Skin of body (tissue), 2 donors: ENCODE measurements around the gene ALDH7A1. TPM values are rescaled to one million over a fixed set of nuclear protein-coding genes. Genes with fewer than 3 reads are reported as not detected.
"Not testable (repeated sequence)": the region's sequence is repeated elsewhere in the genome, so short reads cannot be mapped to it uniquely, and the experiment has no call there.

Experiments
- DNase-seq: peaks from one replicate; lab custom pipeline; 2025; lab: John Stamatoyannopoulos, UW
- total RNA-seq: library from RNA; depleted of rRNA; stranded (reverse); fragments of >200 nt; gene quantifications from one replicate; pipeline ENCODE4 v1.2.3, GENCODE V29; 2014

Gene ALDH7A1
- total RNA-seq, 1 donor from 2014 or later: 54.3 TPM

DNA sequence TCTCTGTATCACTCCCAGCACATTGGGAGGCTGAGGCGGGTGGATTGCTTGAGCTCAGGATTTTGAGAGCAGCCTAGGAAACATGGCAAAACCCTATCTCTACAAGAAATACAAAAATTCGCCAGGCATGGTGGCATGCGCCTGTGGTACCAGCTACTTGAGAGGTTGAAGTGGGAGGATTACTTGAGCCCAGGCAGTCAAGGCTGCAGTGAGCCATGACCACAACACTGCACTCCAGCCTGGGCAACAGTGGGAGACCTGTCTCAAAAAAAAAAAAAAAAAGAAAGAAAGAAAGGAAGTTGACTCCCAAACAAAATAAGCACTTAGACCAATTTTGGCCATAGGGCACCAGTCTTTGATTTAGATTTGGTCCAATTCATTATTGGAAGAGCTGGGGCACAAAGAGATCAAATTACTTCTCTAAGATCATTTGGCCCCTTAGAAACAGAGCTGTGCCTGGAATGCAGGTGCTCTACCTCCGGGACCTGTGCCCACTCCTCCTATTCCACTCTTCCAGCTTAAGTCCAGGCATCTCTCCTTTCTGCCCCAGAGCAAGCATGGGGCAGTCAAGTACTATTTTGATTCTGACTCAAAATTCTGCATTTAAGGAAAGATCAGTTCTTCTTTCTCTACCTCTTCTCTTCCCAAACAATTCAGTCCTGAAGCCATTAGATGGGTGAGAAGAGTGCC, 59.0 kb downstream of the ALDH7A1 start:
- no peak for DNase-seq

DNA sequence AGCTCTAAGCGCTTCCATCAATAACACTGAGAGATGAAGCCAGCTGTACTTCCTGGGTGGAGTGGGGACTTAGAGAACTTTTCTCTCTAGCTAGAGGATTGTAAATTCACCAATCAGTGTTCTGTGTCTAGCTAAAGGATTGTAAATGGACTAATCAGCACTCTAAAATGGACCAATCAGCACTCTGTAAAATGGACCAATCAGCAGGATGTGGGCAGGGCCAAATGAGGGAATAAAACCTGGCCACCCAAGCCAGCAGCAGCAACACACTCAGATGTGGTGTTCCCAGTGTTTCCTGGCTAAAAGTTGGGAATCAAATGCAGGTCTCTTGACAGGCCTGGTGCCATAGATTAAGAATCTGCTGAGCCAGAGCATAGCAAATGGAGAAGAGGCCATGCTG, 60.5 kb downstream of the ALDH7A1 start:
- no peak for DNase-seq

DNA sequence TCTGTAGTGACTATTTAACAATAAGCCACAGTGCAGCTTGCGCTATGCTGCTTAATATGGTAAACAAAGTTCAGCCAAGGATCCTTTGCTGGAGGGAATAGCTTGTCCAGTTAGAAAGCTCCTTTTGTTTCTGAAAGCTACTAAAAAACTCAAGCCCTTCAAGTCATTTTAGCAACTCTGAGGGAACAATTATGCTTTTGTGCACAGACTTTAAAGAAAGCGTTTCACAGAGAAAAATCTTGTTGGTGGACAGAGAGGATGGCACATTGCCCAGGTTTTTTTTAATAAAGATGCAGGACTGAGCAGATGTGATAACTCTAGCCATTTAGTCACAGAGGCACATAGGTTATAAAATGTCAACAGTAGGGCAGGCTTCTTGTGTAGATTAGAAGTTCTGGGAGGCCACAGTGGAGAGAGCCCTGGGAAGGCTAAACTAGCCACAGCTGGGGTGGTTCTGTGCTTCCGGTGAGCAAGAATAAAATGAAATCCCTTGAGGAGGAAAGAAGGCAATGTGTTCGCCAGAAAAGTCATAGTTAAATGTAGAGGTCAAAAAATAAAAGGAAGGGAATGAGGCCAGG, 63.4 kb downstream of the ALDH7A1 start:
- DNase-seq: peak; percentile 55

DNA sequence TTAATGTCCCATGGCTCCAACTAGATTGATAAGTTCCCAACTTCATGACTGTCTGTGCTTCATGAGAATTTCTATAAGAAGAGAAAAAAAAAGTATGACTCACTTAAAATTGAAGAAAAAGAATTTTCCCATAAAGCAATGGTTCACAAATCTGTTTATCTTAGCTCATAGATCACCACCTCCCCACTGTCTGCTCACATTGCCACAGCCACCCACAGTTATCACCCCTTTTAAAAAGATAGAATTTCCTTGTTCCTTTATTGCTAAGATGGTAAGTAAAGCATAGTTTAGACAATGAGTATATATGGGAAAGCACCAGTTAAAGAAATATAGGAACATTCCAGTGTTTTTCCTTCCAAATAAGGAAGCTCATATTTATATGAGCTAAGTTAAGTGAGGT, 67.1 kb downstream of the ALDH7A1 start:
- DNase-seq: no peak

DNA sequence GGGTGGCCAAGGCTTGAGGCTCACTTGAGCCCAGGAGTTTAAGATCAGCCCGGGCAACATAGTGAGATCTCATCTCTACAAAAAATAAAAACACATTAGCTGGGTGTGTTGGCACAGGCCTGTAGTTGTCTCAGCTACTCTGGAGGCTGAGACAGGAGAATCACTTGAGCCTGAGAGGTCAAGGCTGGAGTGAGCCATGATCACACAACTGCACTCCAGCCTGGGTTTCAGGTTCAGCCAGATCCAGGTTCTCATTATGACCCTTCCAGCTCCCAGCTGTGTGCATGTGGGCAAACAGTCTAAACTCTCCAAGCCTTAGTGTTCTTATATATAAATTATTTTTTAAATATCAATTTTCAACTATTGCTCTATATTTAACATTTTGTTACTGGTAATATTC, 67.9 kb downstream of the ALDH7A1 start:
- no peak for DNase-seq

DNA sequence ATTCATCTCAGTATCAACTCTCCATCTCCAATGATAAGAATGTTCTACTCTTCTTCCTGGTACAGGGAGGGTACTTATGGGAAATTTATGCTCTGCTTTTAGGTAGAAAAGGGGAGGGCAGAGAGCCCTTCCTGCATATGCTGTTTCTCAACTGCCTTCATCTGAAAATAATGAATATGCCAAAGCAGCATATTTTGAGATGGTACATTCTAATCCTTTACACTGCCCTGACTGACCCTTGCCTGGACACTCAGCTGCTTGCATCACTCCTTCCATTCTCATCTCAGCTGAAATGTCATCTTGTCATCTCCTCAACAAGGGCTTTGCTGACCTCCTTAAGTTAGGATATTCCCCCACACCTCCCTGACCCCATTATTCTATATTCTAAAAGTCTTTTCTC, 68.5 kb downstream of the ALDH7A1 start:
- no peak for DNase-seq

DNA sequence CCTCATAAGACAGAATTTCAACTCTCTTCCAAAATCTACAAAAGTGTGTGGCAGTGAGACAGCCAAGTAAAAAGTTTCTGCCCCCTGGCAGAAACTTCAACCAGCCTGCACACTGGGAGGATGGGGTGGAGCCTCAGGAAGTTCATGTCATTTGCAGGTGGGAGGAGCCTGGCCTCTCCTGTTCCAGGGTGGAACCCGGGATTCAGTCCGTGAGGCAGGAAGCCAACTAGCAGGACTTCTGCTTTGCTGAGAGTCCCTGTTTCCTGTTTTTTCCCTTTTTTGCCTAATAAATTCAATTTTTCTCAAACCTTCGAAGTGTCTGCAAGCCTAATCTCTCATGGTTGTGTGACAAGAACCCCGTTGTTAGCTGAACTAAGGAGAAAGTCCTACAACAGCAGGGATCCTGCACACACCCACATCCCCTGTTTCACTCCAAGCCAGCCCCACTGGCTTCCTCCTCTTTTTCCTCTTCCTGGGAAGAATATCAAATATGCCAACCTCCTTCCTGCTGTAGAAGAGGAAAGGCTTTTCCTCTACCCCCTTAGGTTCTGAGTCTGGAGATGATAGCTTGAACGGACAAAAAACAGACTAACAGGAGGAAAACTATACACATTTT, 69.3 kb downstream of the ALDH7A1 start:
- DNase-seq: no peak

DNA sequence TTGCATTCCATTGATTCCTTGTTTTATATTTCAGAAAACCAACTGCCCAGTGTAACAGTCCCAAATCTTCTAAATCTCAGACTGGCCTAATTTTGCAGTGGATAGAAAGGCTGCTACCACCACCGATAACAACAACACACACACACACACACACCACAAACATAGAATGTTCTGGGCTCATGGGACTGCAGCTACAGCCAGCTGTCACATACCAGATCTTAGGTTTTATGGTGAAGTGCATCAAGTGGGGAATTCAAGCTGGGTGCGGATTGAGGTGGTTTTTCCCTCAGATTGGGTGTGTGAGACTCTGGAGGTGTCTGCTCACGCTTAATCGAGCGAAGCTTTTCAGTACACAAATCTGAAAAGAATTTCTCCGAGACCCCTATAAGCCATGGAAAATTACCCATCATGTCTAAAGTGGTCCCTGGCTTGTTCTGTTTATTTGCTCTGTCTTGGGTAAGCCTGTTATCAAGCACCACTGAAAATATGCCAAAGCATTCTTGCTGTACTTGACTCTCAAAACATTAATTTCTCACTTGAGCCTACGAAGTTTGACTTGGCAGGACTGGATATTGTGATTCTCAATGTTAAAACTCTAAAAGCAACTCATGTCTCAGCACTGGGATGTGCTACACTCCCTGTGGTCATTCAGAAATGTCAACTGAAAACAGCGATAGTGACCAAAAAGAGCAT, 71.1 kb downstream of the ALDH7A1 start:
- no peak for DNase-seq

DNA sequence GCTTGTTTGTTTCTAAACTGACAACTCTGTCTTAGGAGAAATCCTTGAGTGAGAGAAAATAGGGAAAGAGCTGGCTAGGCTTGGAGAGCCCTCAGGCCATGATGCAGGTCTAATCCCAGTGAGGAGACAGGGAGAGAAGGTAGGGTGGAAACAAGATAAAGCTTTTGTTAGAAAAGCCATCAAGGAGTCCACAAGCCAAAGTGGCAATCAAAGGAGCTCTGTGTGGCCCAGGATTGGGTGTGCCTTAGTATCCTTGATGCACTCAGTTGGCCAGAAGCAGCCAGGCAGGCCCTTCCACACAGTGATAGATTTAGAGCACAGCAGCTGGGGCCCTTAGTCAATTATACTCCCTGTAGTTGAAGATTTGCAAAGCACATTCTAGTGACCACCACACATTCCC, 73.9 kb downstream of the ALDH7A1 start:
- no peak for DNase-seq

DNA sequence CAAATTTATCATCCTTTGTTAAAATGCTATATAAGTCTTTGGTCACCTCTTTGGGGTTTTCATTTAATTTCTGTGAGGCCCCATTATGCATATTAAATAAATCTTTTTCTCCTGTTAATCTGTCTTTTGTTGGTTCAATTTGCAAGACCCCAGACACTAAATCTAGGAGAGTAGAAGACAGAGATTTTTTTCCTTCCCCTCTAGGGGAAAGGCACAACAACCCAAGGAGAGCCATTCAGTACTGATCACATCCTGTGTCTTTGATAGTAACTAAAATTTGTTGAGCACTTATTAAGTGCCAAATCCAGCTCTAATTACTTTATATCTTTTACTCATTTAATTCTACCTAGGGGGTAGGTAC, 74.4 kb downstream of the ALDH7A1 start:
- DNase-seq: no peak

DNA sequence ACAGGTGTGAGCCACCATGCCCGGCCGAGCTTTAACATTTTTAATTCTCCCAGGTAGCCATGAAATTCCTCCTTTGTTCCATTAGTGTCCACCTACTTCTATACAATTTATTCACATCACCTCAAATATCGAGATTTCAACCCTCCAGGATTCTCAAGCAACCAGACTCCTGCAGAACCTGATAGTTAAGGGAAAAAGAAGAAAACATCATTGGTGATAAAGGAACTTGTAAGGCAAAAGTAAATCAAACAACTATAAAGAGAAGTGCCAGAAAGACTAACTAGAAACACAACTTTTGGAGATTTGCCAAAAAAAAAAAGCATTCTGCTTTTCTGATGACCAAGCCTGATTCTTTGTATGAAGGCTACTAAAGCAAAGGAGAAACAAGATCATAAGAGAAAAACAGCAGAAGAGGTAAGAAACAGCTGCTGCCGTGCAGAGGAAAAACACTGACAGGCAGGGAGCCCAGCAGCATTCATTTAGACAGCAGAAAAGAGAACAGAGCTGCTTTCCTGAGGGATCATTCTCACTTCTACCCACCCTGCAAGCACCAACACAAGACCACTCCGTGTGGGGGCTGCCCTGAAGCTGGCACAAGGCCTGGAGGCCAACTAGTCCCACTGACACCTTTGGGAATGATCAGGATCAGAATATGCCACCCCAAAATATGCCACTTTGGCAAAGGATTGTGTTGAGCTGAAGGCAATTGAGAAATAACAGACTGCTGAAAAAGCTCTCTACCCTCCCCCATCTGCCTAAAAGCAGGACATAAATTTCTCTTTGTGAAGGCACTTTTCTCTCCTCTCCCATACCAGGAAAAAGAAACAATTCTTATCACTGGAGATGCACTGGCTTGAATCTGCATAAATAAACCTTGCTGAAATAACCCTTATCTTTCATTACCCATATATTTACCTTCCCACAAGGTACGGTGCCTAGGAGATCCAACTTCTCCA, 75.1 kb downstream of the ALDH7A1 start:
- peak; percentile 54 for DNase-seq

DNA sequence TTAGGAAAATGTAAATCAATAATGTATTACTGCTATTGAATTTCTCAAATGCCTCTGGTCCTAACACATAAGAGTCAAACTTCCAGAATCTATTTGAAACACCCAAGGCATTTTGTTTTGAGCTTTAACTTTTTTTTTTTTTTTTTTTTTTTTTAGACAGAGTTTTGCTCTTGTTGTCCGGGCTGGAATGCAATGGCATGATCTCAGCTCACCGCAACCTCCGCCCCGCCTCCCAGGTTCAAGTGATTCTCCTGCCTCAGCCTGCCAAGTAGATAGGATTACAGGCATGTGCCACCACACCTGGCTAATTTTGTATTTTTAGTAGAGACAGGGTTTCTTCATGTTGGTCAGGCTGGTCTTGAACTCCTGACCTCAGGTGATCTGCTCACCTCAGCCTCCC, 75.8 kb downstream of the ALDH7A1 start:
- DNase-seq: not testable (repeated sequence)

DNA sequence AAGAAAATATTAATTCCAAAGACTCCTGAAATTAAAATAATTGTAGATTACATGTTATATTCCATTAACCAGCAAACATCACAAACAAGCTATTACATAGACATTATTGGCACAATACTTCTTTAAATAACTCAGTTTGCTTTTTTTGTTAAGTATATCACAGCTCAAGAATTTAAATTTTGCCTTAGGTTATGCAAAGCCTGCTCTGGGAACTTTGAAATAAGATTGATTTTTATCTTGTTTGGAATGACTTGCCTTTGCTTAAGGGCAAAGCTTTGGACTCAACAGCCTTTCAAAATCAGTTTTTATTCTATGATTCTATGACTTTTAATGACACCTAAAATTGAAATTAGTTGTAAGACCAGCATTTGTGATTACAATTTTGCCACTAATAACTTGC, 78.2 kb downstream of the ALDH7A1 start:
- no peak for DNase-seq

DNA sequence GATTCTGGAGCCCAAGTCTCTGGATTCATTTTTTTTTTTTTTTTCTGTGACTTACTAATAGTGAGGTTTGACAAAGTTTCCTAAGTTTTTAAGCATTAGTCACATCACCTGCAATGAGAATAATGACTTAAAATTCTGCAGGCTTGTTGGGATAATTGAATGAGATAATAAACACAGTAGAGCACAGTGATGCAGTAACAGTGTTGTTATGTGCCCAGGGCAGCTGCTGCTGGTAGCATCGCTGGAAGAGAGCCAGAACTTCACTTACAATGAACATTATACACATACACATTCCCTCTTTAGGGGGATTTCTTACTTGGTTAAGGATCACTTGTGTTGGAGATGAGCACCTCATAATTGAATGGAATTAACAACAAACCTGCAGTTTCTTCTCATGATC, 78.9 kb downstream of the ALDH7A1 start:
- DNase-seq: no peak

DNA sequence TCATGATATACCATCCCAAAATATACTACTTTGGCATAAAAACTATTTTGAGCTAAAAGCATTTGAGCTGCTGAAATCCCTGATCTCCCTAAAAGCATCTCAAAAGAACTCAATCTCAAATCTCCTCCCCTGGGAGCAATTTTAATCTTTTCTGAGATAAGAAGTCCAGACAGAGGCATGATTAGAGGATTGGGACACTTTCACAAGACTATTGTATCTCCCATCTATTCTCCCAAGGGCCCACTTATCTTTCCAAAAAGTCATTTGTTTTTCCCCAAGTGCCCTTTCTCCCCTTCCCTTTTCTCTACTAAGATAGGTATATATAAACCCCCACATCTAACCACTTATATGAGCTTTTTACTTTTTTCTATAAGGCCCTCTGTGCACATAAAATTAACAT, 79.7 kb downstream of the ALDH7A1 start:
- no peak for DNase-seq

DNA sequence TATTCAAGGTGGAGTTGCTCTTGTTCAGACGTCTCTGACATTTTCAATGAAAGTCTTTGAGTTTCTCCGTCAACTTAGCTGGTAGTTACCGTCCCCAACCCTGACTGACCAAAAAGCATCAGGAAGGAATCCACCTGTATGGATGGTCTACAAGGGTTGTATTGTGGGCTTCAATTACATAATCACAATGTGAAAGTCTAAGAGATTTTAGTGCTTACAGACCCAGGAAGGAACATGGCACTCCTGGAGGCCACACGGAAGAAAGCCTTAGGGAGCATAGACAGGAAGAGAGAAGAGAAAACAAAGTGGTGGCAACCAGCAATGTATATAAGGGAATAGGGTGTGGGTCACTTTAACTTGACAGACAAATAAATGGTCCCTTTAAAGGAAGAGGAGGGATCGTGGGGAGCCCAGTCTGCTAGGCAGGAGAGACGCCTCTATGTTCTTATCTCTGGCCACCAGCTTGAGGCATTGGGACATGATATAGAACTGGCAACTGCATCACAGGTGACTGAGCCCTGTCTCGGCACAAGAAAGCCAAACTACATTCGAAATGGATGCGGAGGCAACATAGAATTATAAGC, 80.4 kb downstream of the ALDH7A1 start:
- DNase-seq: no peak

DNA sequence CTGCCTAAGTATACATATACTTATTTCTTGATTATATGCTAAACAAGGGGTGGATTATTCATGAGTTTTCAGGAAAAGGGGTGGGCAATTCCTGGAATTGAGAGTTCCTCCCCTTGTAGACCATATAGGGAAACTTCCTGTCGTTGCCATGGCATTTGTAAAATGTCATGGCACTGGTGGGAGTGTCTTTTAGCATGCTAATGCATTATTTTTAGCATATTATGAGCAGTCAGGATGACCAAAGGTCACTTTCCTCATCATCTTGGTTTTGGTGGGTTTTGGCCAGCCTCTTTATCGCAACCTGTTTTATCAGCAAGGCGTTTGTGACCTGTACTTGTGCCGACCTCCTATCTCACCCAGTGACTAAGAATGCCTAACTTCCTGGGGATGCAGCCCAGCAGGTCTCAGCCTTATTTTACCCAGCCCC, 80.9 kb downstream of the ALDH7A1 start:
- DNase-seq: no peak

DNA sequence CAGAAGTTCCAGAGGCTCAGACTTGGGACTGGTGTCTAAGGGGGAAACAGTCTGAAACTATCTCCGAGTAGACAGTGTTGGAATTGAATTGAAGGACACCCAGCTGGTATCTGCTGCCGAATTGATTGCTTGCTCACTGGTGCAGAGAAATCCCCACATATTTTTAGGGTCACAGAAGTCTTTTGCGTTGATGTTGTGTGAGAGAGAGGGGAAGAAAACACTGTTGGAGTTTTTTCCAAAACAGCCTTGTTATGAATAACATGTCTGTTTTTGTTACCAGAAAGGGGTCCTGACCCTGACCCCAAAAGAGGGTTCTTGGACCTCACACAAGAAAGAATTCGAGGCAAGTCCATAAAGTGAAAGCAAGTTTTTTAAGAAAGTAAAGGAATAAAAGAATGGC, 81.3 kb downstream of the ALDH7A1 start:
- DNase-seq: no peak

DNA sequence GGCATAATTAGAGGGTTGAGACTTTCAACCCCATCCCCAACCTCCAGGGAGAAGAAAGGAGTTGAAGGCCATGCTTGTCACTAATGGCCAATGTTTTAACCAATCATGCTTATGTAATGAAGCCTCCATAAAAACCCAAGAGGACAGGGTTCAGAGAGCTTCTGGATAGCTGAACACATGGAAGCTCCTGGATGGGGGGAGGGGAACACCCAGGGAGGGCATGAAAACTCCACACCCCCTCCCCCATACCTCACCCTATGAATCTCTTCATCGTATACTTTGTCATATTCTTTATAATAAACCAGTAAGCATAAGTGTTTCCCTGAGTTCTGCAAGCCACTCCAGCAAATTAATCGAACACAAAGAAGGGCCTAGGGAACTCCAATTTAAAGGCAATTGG, 81.7 kb downstream of the ALDH7A1 start:
- DNase-seq: no peak

DNA sequence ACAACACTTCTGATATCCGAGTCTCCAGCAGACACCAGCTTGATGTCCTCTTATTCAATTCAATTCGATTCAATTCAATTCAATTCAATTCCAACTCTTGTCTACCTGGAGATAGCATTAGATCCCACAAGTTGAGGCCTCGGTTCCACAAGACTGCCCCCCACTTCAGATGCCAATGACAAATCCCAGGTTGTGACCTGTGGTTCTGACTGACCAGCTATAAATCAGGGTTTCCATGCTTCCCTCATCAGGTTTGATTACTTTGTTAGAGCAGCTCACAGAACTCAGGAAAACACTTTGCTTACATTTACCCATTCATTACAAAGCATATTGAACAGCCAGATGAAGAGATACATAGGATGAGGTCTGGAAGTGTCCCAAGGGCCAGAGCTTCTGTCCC, 82.6 kb downstream of the ALDH7A1 start:
- DNase-seq: no peak

DNA sequence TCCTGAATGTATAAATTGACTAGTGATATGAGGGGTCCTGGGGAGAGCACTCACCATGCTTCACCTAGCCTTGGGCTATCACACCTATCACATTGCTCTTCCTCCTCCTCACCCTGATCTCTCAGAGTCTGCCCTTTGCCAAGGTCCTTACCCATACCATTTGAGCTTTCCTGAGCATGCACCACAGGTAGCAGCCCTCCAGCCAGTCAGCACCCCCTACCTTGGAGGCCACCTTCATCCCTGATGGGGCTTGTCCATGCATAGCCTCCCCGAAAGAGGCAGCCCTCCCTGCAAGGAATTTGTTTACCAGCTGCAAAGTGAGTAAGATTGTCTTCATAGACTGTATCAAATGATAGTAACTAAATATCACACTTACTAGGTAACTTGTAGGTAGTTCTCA, 83.1 kb downstream of the ALDH7A1 start:
- DNase-seq: no peak
